HEK293 (cell line): ENCODE results near the gene CFAP157.

Experiments
- CTCF ChIA-PET: fragments of 350-600 bp; formaldehyde crosslinking; extraction: SDS; loops from one replicate; lab custom pipeline; 2021; ENCODE audit warnings: antibody characterized with exemption; lab: Yijun Ruan, JAX
- POLR2A ChIA-PET: fragments of 300-600 bp; formaldehyde crosslinking; extraction: SDS; loops from one replicate; lab custom pipeline; 2020; ENCODE audit warnings: antibody characterized with exemption, inconsistent platforms; lab: Yijun Ruan, JAX
- H3K27ac ChIP-seq: fragments of 200-500 bp; sonication (Bioruptor generic); 2 replicates; pipeline ENCODE4 v1.5.1; 2014; ENCODE audit warnings: low read depth, low read length, control low read depth, inconsistent platforms; ENCODE audit errors: extremely low read depth
- H3K36me3 ChIP-seq, 2 experiments: fragments of 200-500 bp in 1 of 2; sonication (Bioruptor generic) in 1 of 2; 1 replicate in 1 of 2; 2 replicates in 1 of 2; pipeline ENCODE4 v1.5.1; 2014 to 2017; ENCODE audit warnings: inconsistent platforms in 2 of 2, low read length in 2 of 2; ENCODE audit not compliant: control insufficient read depth in 2 of 2, insufficient read depth in 1 of 2
- H3K4me1 ChIP-seq: fragments of 200-500 bp; sonication (Bioruptor generic); 2 replicates; pipeline ENCODE4 v1.5.1; 2014; ENCODE audit warnings: mild to moderate bottlenecking, low read length, inconsistent platforms; ENCODE audit not compliant: control insufficient read depth, insufficient read depth
- H3K4me3 ChIP-seq: 2 replicates; pipeline ENCODE4 v1.5.1; 2011; ENCODE audit warnings: low read depth, mild to moderate bottlenecking, control low read depth, low read length, moderate library complexity
- H3K9me3 ChIP-seq: fragments of 200-500 bp; sonication (Bioruptor generic); 2 replicates; pipeline ENCODE4 v1.5.1; 2014; ENCODE audit warnings: low read depth, low read length, inconsistent platforms; ENCODE audit not compliant: control insufficient read depth, insufficient read depth
- ATF2 ChIP-seq: fragments of 450-650 bp; formaldehyde crosslinking; IDR thresholded peaks from 2 replicates; pipeline ENCODE4 v1.5.1; 2016; ENCODE audit warnings: missing biosample characterization, missing genetic modification characterization, low read depth
- HOXC10 ChIP-seq: sonication (generic); formaldehyde crosslinking; IDR thresholded peaks from 2 replicates; pipeline ENCODE4 v1.8.1; 2023; ENCODE audit warnings: mild to moderate bottlenecking, missing genetic modification reagents
- PRDM10 ChIP-seq: fragments of 450-650 bp; formaldehyde crosslinking; IDR thresholded peaks from 2 replicates; pipeline ENCODE4 v1.5.1; 2016; ENCODE audit warnings: missing biosample characterization, missing genetic modification characterization
- SP3 ChIP-seq: fragments of 450-650 bp; formaldehyde crosslinking; IDR thresholded peaks from 2 replicates; pipeline ENCODE4 v1.5.1; 2016; ENCODE audit warnings: missing biosample characterization, missing genetic modification characterization
- YY2 ChIP-seq: fragments of 450-650 bp; formaldehyde crosslinking; IDR thresholded peaks from 2 replicates; pipeline ENCODE4 v1.5.1; 2016; ENCODE audit warnings: missing biosample characterization, missing genetic modification characterization
- ZNF112 ChIP-seq: fragments of 450-650 bp; formaldehyde crosslinking; IDR thresholded peaks from 2 replicates; pipeline ENCODE4 v1.5.0; 2017; ENCODE audit warnings: missing biosample characterization, missing genetic modification characterization
- ZNF148 ChIP-seq: fragments of 450-650 bp; formaldehyde crosslinking; IDR thresholded peaks from 2 replicates; pipeline ENCODE4 v1.5.0; 2017; ENCODE audit warnings: missing biosample characterization, missing genetic modification characterization, borderline replicate concordance
- ZNF157 ChIP-seq: fragments of 450-650 bp; formaldehyde crosslinking; IDR thresholded peaks from 2 replicates; pipeline ENCODE4 v1.5.1; 2016; ENCODE audit warnings: missing biosample characterization, missing genetic modification characterization
- ZNF16 ChIP-seq: fragments of 450-650 bp; formaldehyde crosslinking; IDR thresholded peaks from 2 replicates; pipeline ENCODE4 v1.5.1; 2016; ENCODE audit warnings: low read depth, missing biosample characterization, missing genetic modification characterization
- ZNF24 ChIP-seq: fragments of 450-650 bp; formaldehyde crosslinking; IDR thresholded peaks from 2 replicates; pipeline ENCODE4 v1.5.1; 2016; ENCODE audit warnings: missing biosample characterization, missing genetic modification characterization
- ZNF292 ChIP-seq: fragments of 450-650 bp; formaldehyde crosslinking; IDR thresholded peaks from 2 replicates; pipeline ENCODE4 v1.5.1; 2016; ENCODE audit warnings: low read depth, missing biosample characterization, missing genetic modification characterization, borderline replicate concordance
- ZNF433 ChIP-seq: fragments of 450-650 bp; formaldehyde crosslinking; IDR thresholded peaks from 2 replicates; pipeline ENCODE4 v1.5.1; 2016; ENCODE audit warnings: missing biosample characterization, missing genetic modification characterization, low read depth
- ZNF529 ChIP-seq: fragments of 450-650 bp; formaldehyde crosslinking; IDR thresholded peaks from 2 replicates; pipeline ENCODE4 v1.5.1; 2017; ENCODE audit warnings: missing genetic modification characterization, missing biosample characterization; ENCODE audit not compliant: insufficient replicate concordance
- ZNF571 ChIP-seq: fragments of 450-650 bp; formaldehyde crosslinking; IDR thresholded peaks from 2 replicates; pipeline ENCODE4 v1.5.0; 2017; ENCODE audit warnings: missing biosample characterization, missing genetic modification characterization
- ZNF830 ChIP-seq: fragments of 450-650 bp; IDR thresholded peaks from 2 replicates; pipeline ENCODE4 v1.5.0; 2018; ENCODE audit warnings: missing biosample characterization, missing genetic modification characterization, low read depth, mild to moderate bottlenecking, moderate library complexity

CFAP157 gene

GRCh38 chr9:127746959-127747569, 40.3 kb downstream of the CFAP157 start:
- Histone ChIP-seq H3K4me3 (no peak overlapping the region), H3K27ac (no peak overlapping the region), H3K36me3 (no peaks in the 10 kb centered on the region), H3K4me1 (no peaks in the 10 kb centered on the region), H3K9me3 (no peaks in the 10 kb centered on the region)
- TF ChIP-seq PRDM10 = peak; percentile 82
- TF ChIP-seq ATF2 (tag by site-specific recombination) = no peak
- ChIA-PET POLR2A (no interaction called here), CTCF (interaction anchor here (0.9 to 1.9 kb wide), 4 partner anchors 9 to 158 kb away, joined by 3 to 8 read pairs (median 4); partner anchors contain the start of gene TOR2A)

GRCh38 chr9:127749090-127749787, 42.5 kb downstream of the CFAP157 start:
- Histone ChIP-seq H3K4me3 (no peak overlapping the region), H3K9me3 (no peaks in the 10 kb centered on the region), H3K36me3 (no peaks in the 10 kb centered on the region), H3K27ac (no peak overlapping the region), H3K4me1 (no peaks in the 10 kb centered on the region)
- TF ChIP-seq ZNF529 (tag by site-specific recombination) = no peak
- no peak for TF ChIP-seq SP3 (tag by site-specific recombination)
- no peak for TF ChIP-seq ZNF830 (tag by site-specific recombination)
- no peak for TF ChIP-seq ZNF16
- no peak for TF ChIP-seq ZNF571
- TF ChIP-seq ZNF148 (tag by site-specific recombination) = no peak
- TF ChIP-seq ZNF157 (tag by site-specific recombination) = no peak
- no peak for TF ChIP-seq ZNF112 (tag by site-specific recombination)
- TF ChIP-seq HOXC10 (CRISPR knock-in tag) = no peak
- no peak for TF ChIP-seq ZNF292 (tag by site-specific recombination)
- no peak for TF ChIP-seq ZNF24 (tag by site-specific recombination)
- no peak for TF ChIP-seq ZNF433 (tag by site-specific recombination)
- no peak for TF ChIP-seq YY2
- POLR2A ChIA-PET = no interaction called here
- CTCF ChIA-PET = interaction anchor here (0.6 kb wide), 1 partner anchor 32 kb away, joined by 3 read pairs; no protein-coding TSS in a partner anchor
